ENCODE measurements around the gene LTB. TPM values are rescaled to one million over a fixed set of nuclear protein-coding genes. Genes with fewer than 3 reads are reported as not detected.

The LTB gene
- total and polyA plus RNA-seq, 2 of the 13 experiments (the other 11 are each of a cell fraction or from before 2014, with no cell fraction given), result 0.09 to 0.22 TPM

DNA sequence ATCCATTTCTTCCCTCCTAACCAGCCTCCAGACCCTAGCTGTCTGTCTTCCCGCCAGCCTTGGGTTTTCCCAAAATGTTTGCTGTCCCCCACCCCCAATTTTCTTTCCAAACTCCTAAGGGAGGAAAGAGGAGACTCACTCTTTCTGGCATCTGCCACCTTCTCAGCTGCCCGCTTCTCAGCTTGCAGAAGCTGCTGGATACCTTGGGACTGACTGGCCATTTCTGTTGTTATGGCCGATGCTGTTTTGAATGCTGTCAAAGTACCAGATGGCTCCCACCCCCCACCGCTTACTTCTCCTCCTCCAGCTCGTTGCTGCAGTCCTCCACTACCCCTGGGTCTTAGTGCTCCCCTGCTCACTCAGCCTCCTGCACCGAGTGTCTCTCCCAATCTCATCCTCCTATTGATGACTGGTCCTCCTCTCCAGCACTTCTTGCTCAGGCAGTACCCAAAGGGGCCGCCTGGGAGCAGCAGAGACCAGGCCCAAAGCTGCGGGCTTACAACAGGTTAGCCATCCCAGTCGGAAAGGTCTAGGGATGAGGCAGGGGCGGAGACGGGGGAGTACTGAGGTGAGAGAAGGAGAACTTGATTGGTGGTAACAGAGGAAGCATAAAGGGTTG lies 35.8 kb downstream of the LTB start, which contains the start of gene ATP6V1G2 (continued):
- TF ChIP-seq HDAC2 (CRISPR knock-in tag; IDR thresholded peaks at IDR 0.05) (peak; percentile 72), TEAD3 (CRISPR knock-in tag; optimal IDR thresholded peaks at IDR 0.05; ENCODE audit: borderline replicate concordance) (peak; percentile 71), MLLT10 (CRISPR knock-in tag; IDR thresholded peaks at IDR 0.05) (no peak), RERE (CRISPR knock-in tag; IDR thresholded peaks at IDR 0.05; ENCODE audit: low read depth) (no peak), NCOR1 (IDR thresholded peaks at IDR 0.05; ENCODE audit: borderline replicate concordance, low read length) (no peak), EEA1 (CRISPR knock-in tag; IDR thresholded peaks at IDR 0.05; ENCODE audit: borderline replicate concordance) (no peak), HCFC1 (IDR thresholded peaks at IDR 0.05; ENCODE audit: low read depth, low read length) (peak; percentile 34), MIXL1 (CRISPR knock-in tag; IDR thresholded peaks at IDR 0.05) (peak; percentile 80), TRIM22 (IDR thresholded peaks at IDR 0.05) (no peak), ZFX (CRISPR knock-in tag; IDR thresholded peaks at IDR 0.05; ENCODE audit: low read depth) (no peak), NFATC3 (CRISPR knock-in tag; IDR thresholded peaks at IDR 0.05) (no peak), ZMYM4 (CRISPR knock-in tag; IDR thresholded peaks at IDR 0.05) (peak; percentile 61; the same call in 1 of the 2 replicates), POLR2G (IDR thresholded peaks at IDR 0.05; ENCODE audit: low read depth, low read length) (no peak), ZNF530 (CRISPR knock-in tag; IDR thresholded peaks at IDR 0.05; ENCODE audit: low read depth) (no peak), ZNF562 (CRISPR knock-in tag; IDR thresholded peaks at IDR 0.05; ENCODE audit: borderline replicate concordance) (no peak), GABPA (IDR thresholded peaks at IDR 0.05; ENCODE audit: low read depth, low read length) (peak; percentile 52), GABPA (CRISPR knock-in tag; IDR thresholded peaks at IDR 0.05; ENCODE audit: low read depth) (peak; percentile 78), SRSF9 (IDR thresholded peaks at IDR 0.05; ENCODE audit: borderline replicate concordance, insufficient read depth, low read depth, low read length, poor library complexity, severe bottlenecking) (no peak), TCF12 (IDR thresholded peaks at IDR 0.05) (no peak), TCF12 (CRISPR knock-in tag; IDR thresholded peaks at IDR 0.05) (no peak), GTF3A (CRISPR knock-in tag; conservative IDR thresholded peaks at IDR 0.05) (no peak)
- TF ChIP-seq, protein P1, sequence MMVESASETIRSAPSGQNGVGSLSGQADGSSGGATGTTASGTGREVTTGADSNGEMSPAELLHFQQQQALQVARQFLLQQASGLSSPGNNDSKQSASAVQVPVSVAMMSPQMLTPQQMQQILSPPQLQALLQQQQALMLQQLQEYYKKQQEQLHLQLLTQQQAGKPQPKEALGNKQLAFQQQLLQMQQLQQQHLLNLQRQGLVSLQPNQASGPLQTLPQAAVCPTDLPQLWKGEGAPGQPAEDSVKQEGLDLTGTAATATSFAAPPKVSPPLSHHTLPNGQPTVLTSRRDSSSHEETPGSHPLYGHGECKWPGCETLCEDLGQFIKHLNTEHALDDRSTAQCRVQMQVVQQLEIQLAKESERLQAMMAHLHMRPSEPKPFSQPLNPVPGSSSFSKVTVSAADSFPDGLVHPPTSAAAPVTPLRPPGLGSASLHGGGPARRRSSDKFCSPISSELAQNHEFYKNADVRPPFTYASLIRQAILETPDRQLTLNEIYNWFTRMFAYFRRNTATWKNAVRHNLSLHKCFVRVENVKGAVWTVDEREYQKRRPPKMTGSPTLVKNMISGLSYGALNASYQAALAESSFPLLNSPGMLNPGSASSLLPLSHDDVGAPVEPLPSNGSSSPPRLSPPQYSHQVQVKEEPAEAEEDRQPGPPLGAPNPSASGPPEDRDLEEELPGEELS (CRISPR knock-in tag; IDR thresholded peaks at IDR 0.05), result 0 out of 2 replicates have a peak, but pooled peaks have one; percentile 5
- TF ChIP-seq, protein P2, sequence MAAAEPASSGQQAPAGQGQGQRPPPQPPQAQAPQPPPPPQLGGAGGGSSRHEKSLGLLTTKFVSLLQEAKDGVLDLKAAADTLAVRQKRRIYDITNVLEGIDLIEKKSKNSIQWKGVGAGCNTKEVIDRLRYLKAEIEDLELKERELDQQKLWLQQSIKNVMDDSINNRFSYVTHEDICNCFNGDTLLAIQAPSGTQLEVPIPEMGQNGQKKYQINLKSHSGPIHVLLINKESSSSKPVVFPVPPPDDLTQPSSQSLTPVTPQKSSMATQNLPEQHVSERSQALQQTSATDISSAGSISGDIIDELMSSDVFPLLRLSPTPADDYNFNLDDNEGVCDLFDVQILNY (CRISPR knock-in tag; conservative IDR thresholded peaks at IDR 0.05), result no peak
